Stimulated activated CD4-positive, alpha-beta T cell treated with anti-CD3 and anti-CD28 coated beads, TNF-alpha, amount 100 ng/mL, for 4 hours (primary cell): ENCODE results near the gene NEK10.
A peak's percentile ranks its signal among the peaks of the same experiment; 100 is the strongest.

Source experiments
- DNase-seq, 3 experiments: peaks; one replicate each; pipeline ENCODE4 v3.0.0-alpha.2; 2020; ENCODE audit warnings: low read depth in 3 of 3

NEK10 gene

DNA sequence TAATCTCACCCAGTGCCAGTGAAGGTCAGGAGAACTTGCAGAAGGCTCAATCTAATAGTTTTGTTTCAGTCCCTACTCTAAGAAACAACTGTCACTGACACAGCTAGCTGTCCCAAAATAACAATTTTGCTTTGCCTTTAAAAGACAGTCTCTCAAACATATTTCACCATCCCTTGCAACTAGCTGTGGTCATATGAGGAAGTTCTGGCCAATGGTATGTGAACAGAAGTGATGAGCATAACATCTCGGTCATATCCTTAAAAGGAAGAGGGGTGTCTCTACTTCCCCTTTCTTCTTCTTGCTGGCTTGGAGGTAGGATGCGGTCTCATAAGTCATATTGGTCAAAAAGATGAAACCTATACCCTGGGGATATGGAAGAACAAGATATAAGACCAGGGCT, 198.1 kb downstream of the NEK10 start:
- DNase-seq, result no peak

- no peak for DNase-seq
These were observed 202.3 kb downstream of the NEK10 start for GRCh38 chr3:27166888-27167287.

DNA sequence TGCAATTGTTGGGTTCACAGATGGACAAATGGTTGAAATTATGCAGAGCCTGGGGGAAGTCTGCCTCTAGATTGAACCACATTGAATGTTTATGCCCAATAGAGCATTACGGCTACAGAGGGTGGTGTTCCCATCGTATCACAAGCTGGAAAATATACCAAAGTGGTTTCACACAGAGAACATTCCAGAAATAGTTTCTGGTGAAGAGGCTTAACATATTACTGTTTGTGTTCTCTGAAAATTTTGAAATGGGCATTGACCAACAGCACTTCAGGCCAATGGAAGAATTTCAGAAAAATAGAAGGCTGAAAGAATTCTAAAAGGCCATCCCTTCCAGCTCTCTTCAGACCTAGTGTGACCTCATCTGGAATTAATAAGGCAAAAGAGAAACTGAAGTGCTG, 203.9 kb downstream of the NEK10 start:
- DNase-seq, result no peak

DNA sequence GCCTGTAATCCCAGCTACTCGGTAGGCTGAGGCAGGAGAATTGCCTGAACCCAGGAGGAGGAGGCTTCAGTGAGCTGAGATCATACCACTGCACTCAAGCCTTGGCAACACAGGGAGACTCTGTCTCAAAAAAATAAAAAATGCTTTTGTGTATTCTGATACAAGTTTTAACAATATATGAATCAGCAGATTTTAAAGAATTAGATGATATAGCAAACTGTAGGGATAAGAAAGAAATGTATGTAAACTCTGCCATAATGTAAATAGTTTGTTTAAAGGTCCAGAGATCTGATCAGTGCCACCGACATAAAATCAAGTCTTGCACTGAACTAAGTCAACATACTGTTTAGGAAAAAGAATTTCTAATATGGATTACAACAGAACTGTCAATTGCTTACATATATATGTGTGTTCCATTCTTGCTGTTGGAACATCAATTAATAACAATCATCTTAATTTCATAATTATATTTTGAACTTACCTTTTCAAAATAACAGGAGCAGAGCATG, 208.3 kb downstream of the NEK10 start:
- DNase-seq, result no peak

DNA sequence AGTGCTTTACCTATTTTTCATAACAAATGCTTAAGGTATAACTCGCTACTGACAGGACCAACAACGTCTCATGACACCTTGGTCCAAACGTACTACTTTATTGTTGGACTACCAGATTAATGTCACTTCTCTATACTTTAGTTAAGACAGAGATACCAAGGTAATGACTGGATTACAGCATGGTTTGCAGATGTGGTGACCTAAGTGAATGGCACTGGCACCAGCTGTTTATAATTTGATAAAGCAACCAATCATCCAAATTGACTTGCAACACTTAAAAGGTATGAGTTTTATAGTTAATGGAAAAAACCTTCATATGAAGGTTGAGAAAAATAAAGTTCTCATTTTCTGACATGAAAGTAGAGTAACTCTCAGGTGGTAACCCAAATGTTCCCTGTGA, 209.0 kb downstream of the NEK10 start:
- no peak for DNase-seq

DNA sequence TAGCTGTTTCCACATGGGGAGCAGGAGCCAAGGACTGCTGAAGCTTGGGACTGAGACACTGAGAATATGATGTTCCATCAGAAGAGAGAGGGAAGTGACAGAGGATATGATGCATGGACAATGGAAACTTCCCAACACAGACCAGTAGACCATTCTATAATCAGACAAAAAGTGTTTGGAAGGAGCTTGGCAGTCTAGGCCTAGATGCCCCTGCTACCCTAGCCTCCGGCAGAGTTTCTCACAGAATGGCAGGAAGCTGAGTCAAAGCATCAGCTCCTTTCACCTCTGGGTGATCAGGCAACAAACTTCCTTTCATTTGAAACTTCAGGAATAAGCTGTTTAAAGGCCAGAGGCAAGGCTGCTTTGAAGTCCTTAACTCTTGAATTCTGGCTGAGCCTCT, 222.0 kb downstream of the NEK10 start:
- no peak for DNase-seq

GRCh38 chr3:27146786-27147185, 222.4 kb downstream of the NEK10 start:
- no peak for DNase-seq

GRCh38 chr3:27145719-27146118, 223.5 kb downstream of the NEK10 start:
- DNase-seq, result no peak

DNA sequence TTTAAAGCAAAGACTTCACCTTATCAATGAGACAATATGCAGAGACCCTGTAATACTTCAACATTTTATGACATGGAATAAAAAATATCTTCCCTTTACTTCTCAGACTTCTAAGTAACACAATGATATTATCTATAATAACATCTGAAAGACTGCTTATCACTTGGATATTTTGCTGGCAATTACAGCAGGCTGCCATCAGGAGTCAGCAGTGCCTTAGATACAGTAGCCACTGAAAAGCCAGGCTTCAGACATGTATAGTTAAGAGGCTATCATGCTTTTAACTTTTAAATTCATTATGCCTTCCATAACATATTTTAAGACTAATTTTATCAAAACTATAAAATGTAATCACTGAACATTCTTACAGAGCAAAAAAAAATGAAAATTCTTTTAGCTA, 227.5 kb downstream of the NEK10 start:
- DNase-seq, result no peak

- DNase-seq, result no peak
These were observed 230.6 kb downstream of the NEK10 start for GRCh38 chr3:27138562-27138961.

GRCh38 chr3:27138005-27138404, 231.2 kb downstream of the NEK10 start:
- no peak for DNase-seq

- DNase-seq, result peak; percentile 20 to 36 (median 21)
These were observed 234.9 kb downstream of the NEK10 start for GRCh38 chr3:27134171-27134796.

- DNase-seq, result no peak
These were observed 236.1 kb downstream of the NEK10 start for GRCh38 chr3:27133060-27133459.

- no peak for DNase-seq
These were observed 238.4 kb downstream of the NEK10 start for GRCh38 chr3:27130796-27131195.

DNA sequence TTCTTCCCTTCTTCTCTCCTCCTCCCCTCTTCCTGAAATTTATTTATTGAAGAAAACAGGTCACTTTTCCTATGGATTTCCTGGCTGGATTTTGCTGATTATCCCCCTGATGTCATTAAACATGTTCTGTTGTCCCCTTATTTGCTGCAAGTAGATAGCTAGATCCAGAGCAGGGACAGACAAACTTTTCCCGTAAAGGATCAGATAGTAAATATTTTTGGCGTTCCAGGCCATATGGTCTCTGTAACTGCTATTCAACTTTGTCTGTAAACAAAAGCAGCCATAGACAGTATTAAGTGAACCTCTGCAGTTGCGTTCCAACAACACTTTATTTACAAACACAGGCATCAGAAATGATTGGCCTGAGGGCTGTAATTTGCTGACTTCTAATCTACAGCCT, 241.3 kb downstream of the NEK10 start:
- no peak for DNase-seq

DNA sequence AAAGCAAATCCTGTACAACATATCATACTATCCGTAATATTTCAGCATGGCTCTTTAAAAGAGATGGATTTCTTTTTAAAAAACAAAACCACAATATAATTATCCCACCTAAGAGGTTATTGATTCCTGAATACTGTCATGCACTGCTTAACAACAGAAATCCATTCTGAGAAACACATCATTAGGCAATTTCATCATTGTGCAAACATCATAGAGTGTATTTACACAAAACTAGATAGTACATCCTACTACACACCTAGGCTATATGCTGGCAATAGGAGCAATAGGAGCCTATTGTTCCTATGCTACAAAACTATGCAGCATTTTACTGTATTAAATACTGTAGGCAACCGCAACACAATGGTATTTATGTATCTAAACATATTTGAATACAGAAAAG, 242.0 kb downstream of the NEK10 start:
- DNase-seq, result no peak

- no peak for DNase-seq
These were observed 243.2 kb downstream of the NEK10 start for GRCh38 chr3:27125821-27126501.

DNA sequence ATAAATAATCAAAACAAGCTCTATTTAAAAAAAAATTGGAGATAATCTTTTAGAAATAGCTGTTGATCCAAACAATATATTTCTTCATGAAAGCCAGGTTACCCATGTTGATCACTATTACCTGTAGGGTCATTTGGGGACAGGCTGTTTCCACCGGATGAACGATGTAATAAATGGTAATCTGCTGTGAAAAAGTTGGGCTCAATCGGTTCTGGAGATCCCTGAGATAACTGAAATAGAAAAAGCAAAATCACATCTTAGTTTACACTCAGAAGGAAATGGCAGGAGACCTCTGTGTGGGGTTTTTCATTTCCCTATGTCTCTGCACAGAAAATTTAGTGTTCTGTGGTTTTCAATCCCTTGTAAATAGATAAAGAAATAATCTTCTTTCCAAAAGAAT, 249.5 kb downstream of the NEK10 start:
- no peak for DNase-seq

GRCh38 chr3:27115352-27115751, 253.8 kb downstream of the NEK10 start:
- DNase-seq, result no peak

DNA sequence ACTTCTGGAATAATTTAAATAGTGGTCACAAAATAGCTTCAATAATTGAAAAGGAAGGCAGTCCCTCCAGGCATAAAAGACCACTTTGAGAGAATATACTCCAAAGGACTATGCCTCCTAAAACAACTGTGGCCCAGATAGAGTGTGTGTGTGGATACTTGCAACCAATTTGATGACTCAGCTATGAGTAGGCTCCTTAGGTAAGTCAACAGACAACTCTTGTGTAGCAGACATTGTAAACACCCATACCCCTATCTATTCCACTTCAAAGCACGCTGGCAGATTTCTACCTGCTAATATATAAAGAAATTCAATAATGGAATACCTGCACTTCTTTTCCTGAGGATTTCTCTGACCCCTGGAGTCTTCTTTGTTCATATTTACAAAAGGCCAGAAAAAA, 254.5 kb downstream of the NEK10 start:
- no peak for DNase-seq

DNA sequence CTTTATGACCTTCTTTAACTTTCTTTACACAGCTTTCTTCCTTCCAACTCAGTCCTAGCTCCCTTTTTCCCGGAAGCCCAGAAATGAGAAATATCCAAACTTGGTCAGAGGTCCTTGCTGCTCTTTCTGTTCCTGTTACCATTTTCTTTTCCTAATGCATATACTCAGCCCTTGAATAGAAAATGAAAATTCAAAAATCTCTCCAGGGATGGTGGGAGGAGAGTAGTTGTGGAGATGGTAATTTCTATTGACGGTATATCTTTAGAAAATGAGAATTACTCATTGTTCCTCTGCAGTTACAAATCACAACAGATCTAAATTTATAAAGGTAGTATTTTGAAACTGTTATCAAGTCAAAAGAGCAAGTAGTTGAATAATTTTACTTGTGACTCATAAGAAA, 255.1 kb downstream of the NEK10 start:
- DNase-seq, result no peak

- DNase-seq, result no peak
These were observed 259.2 kb downstream of the NEK10 start for GRCh38 chr3:27110020-27110419.

DNA sequence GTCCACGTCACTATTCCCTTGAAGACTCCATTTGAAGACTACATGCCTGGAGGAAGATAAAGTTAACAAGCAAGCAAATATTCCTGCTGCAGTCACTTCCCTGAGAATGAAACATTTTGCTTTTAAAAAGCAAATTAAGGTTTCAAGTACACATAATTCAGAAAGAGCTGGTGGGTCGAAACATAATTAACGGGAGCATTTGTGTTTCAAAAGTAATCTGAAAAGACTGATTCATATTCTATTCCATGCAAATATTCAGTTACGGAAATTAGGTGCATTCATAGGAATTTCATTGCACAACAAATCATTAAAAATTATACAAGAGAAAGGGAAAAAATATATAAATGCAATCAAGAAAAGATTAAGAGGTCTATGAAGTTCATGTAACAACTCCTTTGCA, 260.9 kb downstream of the NEK10 start:
- no peak for DNase-seq

GRCh38 chr3:27105904-27106303, 263.3 kb downstream of the NEK10 start:
- no peak for DNase-seq
